SU-DHL-6 (cell line): ENCODE data around the gene CYB5R3.

Source experiments
- H2AFZ ChIP-seq: fragments of 200-600 bp; sonication (generic); 2 replicates; pipeline ENCODE4 v1.6.1; 2014; ENCODE audit warnings: low read depth, mild to moderate bottlenecking, moderate library complexity, mixed read lengths, antibody characterized with exemption, low read length; ENCODE audit not compliant: severe bottlenecking
- H3F3A ChIP-seq: fragments of 200-600 bp; shearing (Covaris generic); 2 replicates; pipeline ENCODE4 v1.6.0; 2016; ENCODE audit warnings: antibody characterized with exemption, mild to moderate bottlenecking; ENCODE audit not compliant: insufficient read depth
- H3K27ac ChIP-seq: fragments of 200-600 bp; sonication (generic); 2 replicates; pipeline ENCODE4 v1.5.1; 2016; ENCODE audit warnings: low read depth, mild to moderate bottlenecking, low read length, moderate library complexity, mixed read lengths
- H3K27me3 ChIP-seq: fragments of 200-600 bp; sonication (generic), shearing (Covaris generic); 2 replicates; pipeline ENCODE4 v1.6.0; 2014; ENCODE audit warnings: mild to moderate bottlenecking, low read length
- H3K36me3 ChIP-seq: fragments of 200-600 bp; sonication (generic); 2 replicates; pipeline ENCODE4 v1.6.1; 2014; ENCODE audit warnings: mild to moderate bottlenecking, low read length, mixed read lengths
- H3K4me2 ChIP-seq: fragments of 300-600, 200-600 bp; shearing (Covaris generic), sonication (generic); 2 replicates; pipeline ENCODE4 v1.6.0; 2014; ENCODE audit warnings: low read length, low read depth, mild to moderate bottlenecking; ENCODE audit not compliant: poor library complexity, severe bottlenecking
- H3K4me3 ChIP-seq: fragments of 200-600 bp; sonication (generic); 2 replicates; pipeline ENCODE4 v1.5.1; 2014; ENCODE audit warnings: antibody characterized with exemption, low read length, mild to moderate bottlenecking, mixed read lengths; ENCODE audit not compliant: insufficient read depth, poor library complexity, severe bottlenecking
- H3K79me2 ChIP-seq: fragments of 200-600 bp; sonication (generic); 2 replicates; pipeline ENCODE4 v1.6.1; 2014; ENCODE audit warnings: mild to moderate bottlenecking, low read length, moderate library complexity; ENCODE audit not compliant: insufficient read depth
- H3K9ac ChIP-seq: fragments of 200-600 bp; sonication (generic); 2 replicates; pipeline ENCODE4 v1.7.0; 2014; ENCODE audit warnings: mild to moderate bottlenecking, low read length
- H3K9me2 ChIP-seq: fragments of 200-600 bp; sonication (generic); replicated peaks from 2 replicates; pipeline ENCODE4 v1.6.1; 2014; ENCODE audit warnings: low read length; ENCODE audit not compliant: insufficient read depth
- H3K9me3 ChIP-seq: fragments of 200-600 bp; sonication (generic); 2 replicates; pipeline ENCODE4 v1.6.1; 2014; ENCODE audit warnings: low read length, mixed read lengths; ENCODE audit not compliant: insufficient read depth
- H4K20me1 ChIP-seq: fragments of 200-600 bp; sonication (generic); 2 replicates; pipeline ENCODE4 v1.6.1; 2014; ENCODE audit warnings: low read depth, mild to moderate bottlenecking, antibody characterized with exemption, low read length, moderate library complexity, mixed read lengths
- CTCF ChIP-seq: fragments of 200-600 bp; sonication (generic); IDR thresholded peaks from one replicate; pipeline ENCODE4 v1.5.1; 2017; ENCODE audit warnings: antibody characterized with exemption, mild to moderate bottlenecking, low read length, moderate library complexity; ENCODE audit not compliant: insufficient read depth, poor library complexity, severe bottlenecking
- EZH2phosphoT487 ChIP-seq: fragments of 200-600 bp; sonication (generic), shearing (Covaris generic); conservative IDR thresholded peaks from 2 replicates; pipeline ENCODE4 v1.6.1; 2018; ENCODE audit warnings: mild to moderate bottlenecking, antibody characterized with exemption, low read length, moderate library complexity, mixed read lengths

CYB5R3 gene

GRCh38 chr22:42625416-42625815 is 23.8 kb downstream of the CYB5R3 start:
- no peak overlapping the region for H3K4me3 ChIP-seq
- H3K4me2 ChIP-seq, result no peak overlapping the region
- H3K9me2 ChIP-seq, result no peaks in the 10 kb centered on the region
- no peaks in the 10 kb centered on the region for H3K36me3 ChIP-seq
- TF ChIP-seq EZH2phosphoT487 (no peak), CTCF (no peak)
- no peaks in the 10 kb centered on the region; the same call in 1 of the 2 replicates for H3F3A ChIP-seq
- no peak overlapping the region for H3K9ac ChIP-seq
- H4K20me1 ChIP-seq, result no peaks in the 10 kb centered on the region
- H3K27me3 ChIP-seq, result no peaks in the 10 kb centered on the region
- no peak overlapping the region for H2AFZ ChIP-seq
- no peak overlapping the region for H3K27ac ChIP-seq
- H3K9me3 ChIP-seq, result no peaks in the 10 kb centered on the region
- no peaks in the 10 kb centered on the region for H3K79me2 ChIP-seq

GRCh38 chr22:42624551-42625106 is 24.6 kb downstream of the CYB5R3 start:
- no peaks in the 10 kb centered on the region; the same call in 1 of the 2 replicates for H3F3A ChIP-seq
- H3K9ac ChIP-seq, result no peak overlapping the region
- no peaks in the 10 kb centered on the region for H3K9me3 ChIP-seq
- no peaks in the 10 kb centered on the region for H3K79me2 ChIP-seq
- TF ChIP-seq EZH2phosphoT487 (no peak), CTCF (no peak)
- no peaks in the 10 kb centered on the region for H4K20me1 ChIP-seq
- no peaks in the 10 kb centered on the region for H3K27me3 ChIP-seq
- H3K4me2 ChIP-seq, result no peak overlapping the region
- no peaks in the 10 kb centered on the region for H3K36me3 ChIP-seq
- no peak overlapping the region for H2AFZ ChIP-seq
- no peak overlapping the region for H3K4me3 ChIP-seq
- no peaks in the 10 kb centered on the region for H3K9me2 ChIP-seq
- H3K27ac ChIP-seq, result no peak overlapping the region

GRCh38 chr22:42623756-42624441 is 25.3 kb downstream of the CYB5R3 start:
- no peak overlapping the region for H3K4me3 ChIP-seq
- H3K79me2 ChIP-seq, result no peaks in the 10 kb centered on the region
- H3K36me3 ChIP-seq, result no peaks in the 10 kb centered on the region
- no peak overlapping the region for H2AFZ ChIP-seq
- H3K27me3 ChIP-seq, result no peaks in the 10 kb centered on the region
- no peak for TF ChIP-seq CTCF
- TF ChIP-seq EZH2phosphoT487, result no peak
- H3K9ac ChIP-seq, result no peak overlapping the region
- no peak overlapping the region for H3K4me2 ChIP-seq
- H3F3A ChIP-seq, result no peaks in the 10 kb centered on the region; the same call in 1 of the 2 replicates
- H3K27ac ChIP-seq, result 0 out of 2 replicates have a peak overlapping the region, but pooled peaks have one; percentile 4
- H3K9me2 ChIP-seq, result no peaks in the 10 kb centered on the region
- no peaks in the 10 kb centered on the region for H3K9me3 ChIP-seq
- no peaks in the 10 kb centered on the region for H4K20me1 ChIP-seq
